PFSK-1 (cell line): Measurements from ENCODE around the gene PELI2.

Experiments used
- POLR2AphosphoS5 ChIP-seq: IDR thresholded peaks from 2 replicates; pipeline ENCODE4 v1.6.1; 2012; ENCODE audit warnings: low read depth, mild to moderate bottlenecking, control low read depth, low read length, moderate library complexity
- REST ChIP-seq, 2 experiments: IDR thresholded peaks; 2 replicates each; pipeline versions ENCODE4 v1.6.1 to v1.8.0; 2011 to 2012; ENCODE audit warnings: low read depth in 2 of 2, low read length in 2 of 2, control low read depth in 1 of 2, inconsistent platforms in 1 of 2, mild to moderate bottlenecking in 1 of 2, moderate library complexity in 1 of 2; ENCODE audit not compliant: insufficient read depth in 1 of 2
- SIN3A ChIP-seq: IDR thresholded peaks from 2 replicates; pipeline ENCODE4 v1.6.1; 2012; ENCODE audit warnings: mild to moderate bottlenecking, low read length, moderate library complexity, borderline replicate concordance; ENCODE audit not compliant: insufficient read depth
- TAF1 ChIP-seq: IDR thresholded peaks from 2 replicates; pipeline ENCODE4 v1.6.1; 2012; ENCODE audit warnings: low read length, control low read depth, borderline replicate concordance; ENCODE audit not compliant: insufficient read depth

- TF ChIP-seq REST (IDR thresholded peaks at IDR 0.05; ENCODE audit: insufficient read depth in 1 of 2, low read depth in 2 of 2, low read length in 2 of 2) (no peak), POLR2AphosphoS5 (no peak), TAF1 (no peak), SIN3A (no peak)
Measured at GRCh38 chr14:56268039-56268438, 149.8 kb downstream of the PELI2 start.
